OCI-LY1 (cell line): Measurements from ENCODE around the gene RBM10.

Experiments
- H2AFZ ChIP-seq: fragments of 200-600 bp; sonication (generic), shearing (Covaris generic); 2 replicates; pipeline ENCODE4 v1.6.0; 2014; ENCODE audit warnings: antibody characterized with exemption, mild to moderate bottlenecking, low read length
- H3F3A ChIP-seq: fragments of 200-600 bp; sonication (generic), shearing (Covaris generic); 2 replicates; pipeline ENCODE4 v1.6.0; 2014; ENCODE audit warnings: mild to moderate bottlenecking, antibody characterized with exemption, low read length, moderate library complexity; ENCODE audit not compliant: insufficient read depth
- H3K27ac ChIP-seq: fragments of 200-600 bp; sonication (generic); 2 replicates; pipeline ENCODE4 v1.5.1; 2014; ENCODE audit warnings: low read length, mixed run types, mild to moderate bottlenecking, low read depth; ENCODE audit not compliant: poor library complexity, severe bottlenecking
- H3K27me3 ChIP-seq: fragments of 200-600 bp; sonication (generic); 2 replicates; pipeline ENCODE4 v1.6.0; 2014; ENCODE audit warnings: antibody characterized with exemption, mild to moderate bottlenecking, low read length, moderate library complexity; ENCODE audit not compliant: insufficient read depth
- H3K36me3 ChIP-seq: fragments of 200-600 bp; sonication (generic); 2 replicates; pipeline ENCODE4 v1.6.1; 2014; ENCODE audit warnings: mild to moderate bottlenecking, antibody characterized with exemption, low read length, moderate library complexity, mixed read lengths; ENCODE audit not compliant: insufficient read depth
- H3K4me1 ChIP-seq: fragments of 200-600 bp; sonication (generic); 2 replicates; pipeline ENCODE4 v1.5.1; 2014; ENCODE audit warnings: mild to moderate bottlenecking, low read length, moderate library complexity; ENCODE audit not compliant: insufficient read depth, severe bottlenecking
- H3K4me2 ChIP-seq: fragments of 200-600 bp; sonication (generic), shearing (Covaris generic); 2 replicates; pipeline ENCODE4 v1.6.1; 2014; ENCODE audit warnings: low read length
- H3K4me3 ChIP-seq: fragments of 200-600 bp; sonication (generic); 2 replicates; pipeline ENCODE4 v1.5.1; 2014; ENCODE audit warnings: low read length, low read depth, mild to moderate bottlenecking, mixed read lengths; ENCODE audit not compliant: poor library complexity, severe bottlenecking
- H3K79me2 ChIP-seq: fragments of 200-600 bp; shearing (Covaris generic); 2 replicates; pipeline ENCODE4 v1.6.1; 2016; ENCODE audit warnings: mixed run types, low read length, mixed read lengths; ENCODE audit not compliant: insufficient read depth
- H3K9ac ChIP-seq: fragments of 200-600 bp; sonication (generic), shearing (Covaris generic); 2 replicates; pipeline ENCODE4 v1.6.1; 2014; ENCODE audit warnings: mild to moderate bottlenecking, low read length, mixed read lengths
- H3K9me2 ChIP-seq: fragments of 200-600 bp; sonication (generic), shearing (Covaris generic); 2 replicates; pipeline ENCODE4 v1.6.1; 2014; ENCODE audit warnings: low read depth, mild to moderate bottlenecking, low read length, mixed read lengths
- H3K9me3 ChIP-seq: fragments of 200-600 bp; shearing (Covaris generic); 2 replicates; pipeline ENCODE4 v1.6.1; 2014; ENCODE audit warnings: low read length, mixed read lengths
- H4K20me1 ChIP-seq: fragments of 200-600 bp; sonication (generic), shearing (Covaris generic); 2 replicates; pipeline ENCODE4 v1.6.0; 2016; ENCODE audit warnings: mild to moderate bottlenecking, low read length; ENCODE audit not compliant: insufficient read depth
- EZH2 ChIP-seq: fragments of 200-600 bp; sonication (generic), shearing (Covaris generic); IDR thresholded peaks from 2 replicates; pipeline ENCODE4 v1.8.0; 2017; ENCODE audit warnings: borderline replicate concordance, mixed run types, mild to moderate bottlenecking, antibody characterized with exemption, low read length, moderate library complexity, mixed read lengths
- TF ChIP-seq, protein P1 (sequence below): fragments of 200-600 bp; sonication (generic), shearing (Covaris generic); IDR thresholded peaks from 2 replicates; pipeline ENCODE4 v1.5.1; 2017; ENCODE audit warnings: mild to moderate bottlenecking, antibody characterized with exemption, low read length, moderate library complexity, mixed read lengths

RBM10 gene

DNA sequence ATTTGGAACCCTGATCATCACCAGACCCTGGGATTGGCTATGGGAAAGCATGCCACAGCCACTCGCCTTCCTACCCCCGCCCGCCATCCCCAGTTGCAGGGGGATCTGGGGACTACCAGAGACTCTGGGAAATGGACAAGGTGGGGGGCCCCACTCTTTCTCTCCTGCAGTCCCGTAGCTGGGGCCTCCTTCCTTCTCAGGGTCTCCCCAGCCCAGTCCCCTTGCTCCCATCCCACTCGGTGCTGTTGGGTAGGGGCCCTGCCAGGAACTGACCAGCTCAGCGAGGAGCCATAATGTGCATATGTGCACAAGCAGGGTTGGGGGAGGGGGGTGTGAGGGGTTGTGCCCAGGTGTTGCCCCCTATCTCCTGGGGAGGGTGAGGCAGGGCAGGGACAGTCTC, 84.4 kb downstream of the RBM10 start:
- Histone ChIP-seq H3K79me2 (peaks cover 8% of the 10 kb centered on the region), H2AFZ (no peak overlapping the region), H3K4me2 (no peak overlapping the region), H3K9me3 (no peaks in the 10 kb centered on the region), H3F3A (peaks cover 4% of the 10 kb centered on the region; the same call in 1 of the 2 replicates), H3K4me1 (peaks cover 12% of the 10 kb centered on the region), H3K4me3 (no peak overlapping the region), H3K9ac (no peak overlapping the region), H4K20me1 (no peaks in the 10 kb centered on the region), H3K9me2 (no peaks in the 10 kb centered on the region), H3K27me3 (no peaks in the 10 kb centered on the region), H3K27ac (no peak overlapping the region), H3K36me3 (peaks cover 51% of the 10 kb centered on the region)
- no peak for TF ChIP-seq EZH2

DNA sequence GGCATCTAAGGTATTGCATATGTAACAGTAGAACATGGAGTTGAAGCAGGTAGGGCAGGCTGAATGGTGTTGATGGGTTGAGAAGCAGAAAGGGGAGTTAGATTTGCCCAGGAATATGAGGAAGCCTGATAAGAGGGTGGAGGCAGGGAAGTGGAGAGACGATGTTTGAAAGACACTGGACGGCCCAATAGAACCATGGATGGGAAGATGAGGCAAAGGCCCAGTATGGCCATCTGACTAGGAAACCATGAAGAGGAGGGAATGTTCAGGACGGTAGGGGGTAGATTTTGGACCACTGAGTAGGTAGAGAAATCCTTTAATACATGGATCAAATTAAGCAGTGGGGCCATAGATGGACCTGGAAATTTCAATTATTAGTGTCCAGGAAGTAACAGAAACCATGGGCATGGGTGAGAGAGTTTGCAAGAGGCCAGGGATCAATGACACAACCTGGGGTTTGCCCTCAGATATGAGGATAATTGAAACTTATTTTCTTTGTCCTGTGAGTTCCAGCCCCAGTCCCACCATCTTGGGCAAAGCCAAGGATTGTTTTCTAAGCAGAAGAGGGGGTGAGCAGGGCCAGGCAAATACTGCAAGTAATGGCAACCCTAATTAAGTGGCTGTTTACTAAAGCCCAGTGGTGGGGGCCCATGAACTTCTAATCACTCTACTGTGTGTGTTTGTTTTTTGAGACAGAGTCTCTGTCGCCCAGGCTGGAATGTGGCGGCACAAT, 85.3 kb downstream of the RBM10 start:
- peaks cover 21% of the 10 kb centered on the region for H3K4me1 ChIP-seq

DNA sequence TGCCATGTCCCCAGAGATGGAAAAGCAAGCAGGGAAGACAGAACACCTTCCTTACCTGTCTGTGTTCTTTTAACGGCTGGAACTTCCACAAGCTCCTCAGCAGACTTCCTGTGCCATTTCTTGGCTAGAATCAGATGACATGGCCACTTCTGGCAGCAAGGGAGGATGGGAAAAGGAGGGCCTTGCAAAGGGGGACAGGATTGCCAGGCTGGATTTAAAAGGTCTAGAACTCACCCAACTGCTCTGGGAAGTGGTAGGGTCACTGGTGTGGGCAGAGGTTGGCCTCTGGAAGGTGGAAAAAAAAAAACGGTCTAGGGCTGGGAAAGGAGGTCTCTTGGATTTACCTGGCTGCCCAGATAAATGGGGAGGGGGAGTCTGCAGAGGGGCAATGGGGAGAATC, 86.1 kb downstream of the RBM10 start:
- Histone ChIP-seq H3K27me3 (no peaks in the 10 kb centered on the region), H3K36me3 (peaks cover 33% of the 10 kb centered on the region), H3K27ac (peak overlapping the region; percentile 93), H2AFZ (no peak overlapping the region), H3K9me2 (no peaks in the 10 kb centered on the region), H3K9me3 (no peaks in the 10 kb centered on the region), H3K79me2 (peaks cover 25% of the 10 kb centered on the region), H4K20me1 (no peaks in the 10 kb centered on the region), H3K4me1 (peaks cover 28% of the 10 kb centered on the region), H3F3A (peaks cover 4% of the 10 kb centered on the region; the same call in 1 of the 2 replicates), H3K4me3 (no peak overlapping the region), H3K9ac (no peak overlapping the region), H3K4me2 (no peak overlapping the region)
- TF ChIP-seq EZH2, result no peak
- TF ChIP-seq, protein P1, sequence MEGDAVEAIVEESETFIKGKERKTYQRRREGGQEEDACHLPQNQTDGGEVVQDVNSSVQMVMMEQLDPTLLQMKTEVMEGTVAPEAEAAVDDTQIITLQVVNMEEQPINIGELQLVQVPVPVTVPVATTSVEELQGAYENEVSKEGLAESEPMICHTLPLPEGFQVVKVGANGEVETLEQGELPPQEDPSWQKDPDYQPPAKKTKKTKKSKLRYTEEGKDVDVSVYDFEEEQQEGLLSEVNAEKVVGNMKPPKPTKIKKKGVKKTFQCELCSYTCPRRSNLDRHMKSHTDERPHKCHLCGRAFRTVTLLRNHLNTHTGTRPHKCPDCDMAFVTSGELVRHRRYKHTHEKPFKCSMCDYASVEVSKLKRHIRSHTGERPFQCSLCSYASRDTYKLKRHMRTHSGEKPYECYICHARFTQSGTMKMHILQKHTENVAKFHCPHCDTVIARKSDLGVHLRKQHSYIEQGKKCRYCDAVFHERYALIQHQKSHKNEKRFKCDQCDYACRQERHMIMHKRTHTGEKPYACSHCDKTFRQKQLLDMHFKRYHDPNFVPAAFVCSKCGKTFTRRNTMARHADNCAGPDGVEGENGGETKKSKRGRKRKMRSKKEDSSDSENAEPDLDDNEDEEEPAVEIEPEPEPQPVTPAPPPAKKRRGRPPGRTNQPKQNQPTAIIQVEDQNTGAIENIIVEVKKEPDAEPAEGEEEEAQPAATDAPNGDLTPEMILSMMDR, result no peak

More for the DNA sequence above, 85.3 kb downstream of the RBM10 start:
- H4K20me1 ChIP-seq, result no peaks in the 10 kb centered on the region
- no peaks in the 10 kb centered on the region for H3K9me2 ChIP-seq
- no peak overlapping the region for H3K9ac ChIP-seq
- H3F3A ChIP-seq, result peaks cover 4% of the 10 kb centered on the region; the same call in 1 of the 2 replicates
- H3K36me3 ChIP-seq, result peaks cover 42% of the 10 kb centered on the region
- H2AFZ ChIP-seq, result no peak overlapping the region
- H3K27me3 ChIP-seq, result no peaks in the 10 kb centered on the region
- H3K9me3 ChIP-seq, result no peaks in the 10 kb centered on the region
- H3K27ac ChIP-seq, result no peak overlapping the region
- H3K4me2 ChIP-seq, result no peak overlapping the region
- H3K4me3 ChIP-seq, result no peak overlapping the region
- TF ChIP-seq, protein P1, result no peak
- no peak for TF ChIP-seq EZH2
- peaks cover 17% of the 10 kb centered on the region for H3K79me2 ChIP-seq
